ENCODE data around the gene TAAR9.

The TAAR9 gene

DNA sequence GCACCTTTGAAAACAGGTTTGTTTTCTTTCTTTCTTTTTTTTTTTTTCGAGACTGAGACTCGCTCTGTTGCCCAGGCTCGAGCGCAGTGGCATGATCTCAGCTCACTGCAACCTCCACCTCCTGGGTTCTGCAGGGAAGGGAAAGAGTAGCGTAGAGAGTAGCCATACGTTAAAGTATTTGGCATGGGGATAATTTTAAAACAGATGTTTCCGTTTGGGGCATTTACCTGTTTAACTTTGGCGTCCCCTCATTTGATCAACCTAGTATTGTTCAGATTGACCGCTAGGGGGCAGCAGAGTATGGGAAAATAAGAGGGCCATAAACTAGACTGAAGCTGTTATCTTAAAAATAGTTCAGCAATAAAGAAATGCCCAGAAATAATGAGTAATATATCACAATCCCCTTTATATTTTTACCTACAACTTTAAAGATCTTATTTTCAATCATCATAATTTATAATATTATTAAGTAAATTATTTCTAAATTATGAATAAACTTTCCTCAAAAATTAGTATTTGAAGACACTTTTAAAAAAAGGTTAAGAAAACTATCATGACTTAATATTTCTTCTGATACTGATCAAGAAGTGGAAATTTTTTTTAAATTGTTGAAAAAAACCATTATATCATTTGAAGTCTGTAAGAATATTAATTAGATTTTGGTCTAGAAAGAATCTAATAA is 7.6 kb upstream of the TAAR9 start:
- no peak for TF ChIP-seq FOXP2 (optimal IDR thresholded peaks at IDR 0.05; ENCODE audit: borderline replicate concordance, extremely low read depth, extremely low read length, insufficient read depth)
- TF ChIP-seq SIN3A (IDR thresholded peaks at IDR 0.05; ENCODE audit: borderline replicate concordance, insufficient read depth, low read length), result no peak
- TF ChIP-seq POLR2AphosphoS5 (IDR thresholded peaks at IDR 0.05; ENCODE audit: low read depth, low read length), result no peak
- TF ChIP-seq TAF1 (IDR thresholded peaks at IDR 0.05; ENCODE audit: borderline replicate concordance, insufficient read depth, low read length), result no peak
- TF ChIP-seq, protein P1, sequence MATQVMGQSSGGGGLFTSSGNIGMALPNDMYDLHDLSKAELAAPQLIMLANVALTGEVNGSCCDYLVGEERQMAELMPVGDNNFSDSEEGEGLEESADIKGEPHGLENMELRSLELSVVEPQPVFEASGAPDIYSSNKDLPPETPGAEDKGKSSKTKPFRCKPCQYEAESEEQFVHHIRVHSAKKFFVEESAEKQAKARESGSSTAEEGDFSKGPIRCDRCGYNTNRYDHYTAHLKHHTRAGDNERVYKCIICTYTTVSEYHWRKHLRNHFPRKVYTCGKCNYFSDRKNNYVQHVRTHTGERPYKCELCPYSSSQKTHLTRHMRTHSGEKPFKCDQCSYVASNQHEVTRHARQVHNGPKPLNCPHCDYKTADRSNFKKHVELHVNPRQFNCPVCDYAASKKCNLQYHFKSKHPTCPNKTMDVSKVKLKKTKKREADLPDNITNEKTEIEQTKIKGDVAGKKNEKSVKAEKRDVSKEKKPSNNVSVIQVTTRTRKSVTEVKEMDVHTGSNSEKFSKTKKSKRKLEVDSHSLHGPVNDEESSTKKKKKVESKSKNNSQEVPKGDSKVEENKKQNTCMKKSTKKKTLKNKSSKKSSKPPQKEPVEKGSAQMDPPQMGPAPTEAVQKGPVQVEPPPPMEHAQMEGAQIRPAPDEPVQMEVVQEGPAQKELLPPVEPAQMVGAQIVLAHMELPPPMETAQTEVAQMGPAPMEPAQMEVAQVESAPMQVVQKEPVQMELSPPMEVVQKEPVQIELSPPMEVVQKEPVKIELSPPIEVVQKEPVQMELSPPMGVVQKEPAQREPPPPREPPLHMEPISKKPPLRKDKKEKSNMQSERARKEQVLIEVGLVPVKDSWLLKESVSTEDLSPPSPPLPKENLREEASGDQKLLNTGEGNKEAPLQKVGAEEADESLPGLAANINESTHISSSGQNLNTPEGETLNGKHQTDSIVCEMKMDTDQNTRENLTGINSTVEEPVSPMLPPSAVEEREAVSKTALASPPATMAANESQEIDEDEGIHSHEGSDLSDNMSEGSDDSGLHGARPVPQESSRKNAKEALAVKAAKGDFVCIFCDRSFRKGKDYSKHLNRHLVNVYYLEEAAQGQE (IDR thresholded peaks at IDR 0.05; ENCODE audit: insufficient read depth in 1 of 2, low read depth in 2 of 2, low read length in 2 of 2), result no peak

DNA sequence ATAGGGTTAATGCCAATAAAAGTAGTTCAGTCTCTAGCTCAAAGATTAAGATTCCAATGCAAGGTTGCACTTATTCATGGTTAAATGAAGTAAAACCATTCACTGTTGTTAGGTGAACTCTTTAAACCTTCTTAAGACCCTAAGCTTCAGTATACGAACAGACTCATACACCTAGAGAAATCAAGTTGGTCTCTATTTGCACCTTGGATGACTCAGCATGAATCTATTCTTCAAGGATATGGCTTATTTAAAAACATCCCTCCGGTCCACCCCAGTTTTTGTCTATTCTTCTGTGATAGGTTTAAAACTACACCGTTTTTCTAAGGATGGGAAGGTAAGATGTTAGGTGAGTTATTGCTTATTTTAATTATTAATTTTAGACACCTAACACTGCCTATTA is 932 bp upstream of the TAAR9 start:
- TF ChIP-seq, protein P1 (IDR thresholded peaks at IDR 0.05; ENCODE audit: insufficient read depth in 1 of 2, low read depth in 2 of 2, low read length in 2 of 2), result no peak
- TF ChIP-seq SIN3A (IDR thresholded peaks at IDR 0.05; ENCODE audit: borderline replicate concordance, insufficient read depth, low read length), result no peak
- no peak for TF ChIP-seq FOXP2 (optimal IDR thresholded peaks at IDR 0.05; ENCODE audit: borderline replicate concordance, extremely low read depth, extremely low read length, insufficient read depth)
- TF ChIP-seq TAF1 (IDR thresholded peaks at IDR 0.05; ENCODE audit: borderline replicate concordance, insufficient read depth, low read length), result no peak
- no peak for TF ChIP-seq POLR2AphosphoS5 (IDR thresholded peaks at IDR 0.05; ENCODE audit: low read depth, low read length)

DNA sequence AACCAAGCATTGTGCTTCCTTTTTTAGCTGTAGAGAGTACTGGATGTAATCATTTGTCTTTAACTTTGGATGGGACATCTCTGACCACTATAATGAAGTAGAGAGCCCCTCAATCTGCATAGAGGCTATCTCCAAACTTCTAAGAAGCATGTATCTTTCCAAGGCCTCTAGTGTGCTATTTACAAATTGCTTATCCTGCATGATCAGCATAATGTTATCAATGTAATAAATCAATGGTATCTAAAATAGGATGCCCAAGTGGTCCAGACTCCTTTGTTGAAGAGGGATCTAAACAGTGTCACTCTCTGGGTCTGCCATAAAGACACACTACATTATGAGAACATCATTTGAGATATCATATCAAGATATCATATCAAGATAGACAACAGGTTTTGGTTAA is 6.7 kb downstream of the TAAR9 start:
- no peak for TF ChIP-seq FOXP2 (optimal IDR thresholded peaks at IDR 0.05; ENCODE audit: borderline replicate concordance, extremely low read depth, extremely low read length, insufficient read depth)
- TF ChIP-seq TAF1 (IDR thresholded peaks at IDR 0.05; ENCODE audit: borderline replicate concordance, insufficient read depth, low read length), result no peak
- TF ChIP-seq, protein P1 (IDR thresholded peaks at IDR 0.05; ENCODE audit: insufficient read depth in 1 of 2, low read depth in 2 of 2, low read length in 2 of 2), result no peak
- TF ChIP-seq SIN3A (IDR thresholded peaks at IDR 0.05; ENCODE audit: borderline replicate concordance, insufficient read depth, low read length), result no peak

DNA sequence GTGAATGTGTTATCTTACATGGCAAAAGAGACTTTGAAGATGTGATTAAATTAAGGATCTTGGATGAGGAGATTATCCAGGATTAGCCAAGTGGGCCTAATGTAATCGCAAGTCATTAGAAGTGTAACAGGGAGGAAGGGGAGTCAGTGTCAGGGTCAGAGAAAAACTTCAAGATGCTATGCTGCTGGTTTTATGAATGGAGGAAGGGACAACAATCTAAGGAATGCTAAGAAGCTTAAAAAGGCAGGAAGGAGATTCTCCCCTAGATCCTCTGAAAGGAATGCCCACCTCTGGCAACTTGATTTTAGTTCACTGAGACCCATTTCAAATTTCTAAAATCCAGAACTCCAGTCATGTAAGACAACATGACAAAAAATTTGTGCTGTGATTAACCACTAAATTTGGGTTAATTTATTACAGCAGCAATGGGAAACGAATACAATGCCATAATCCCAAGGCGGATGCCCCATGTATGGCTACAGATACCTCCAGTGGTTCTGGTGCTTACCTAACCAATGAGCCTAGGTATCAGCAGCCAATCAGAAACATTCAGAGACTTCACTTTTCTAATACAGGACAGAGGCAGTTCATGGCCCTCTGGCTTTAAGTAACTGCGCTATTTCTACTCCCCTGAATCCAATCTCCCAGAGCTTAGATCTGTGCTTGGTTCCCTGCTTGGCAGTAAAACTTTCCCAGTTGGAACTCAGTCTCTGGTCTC is 10.8 kb downstream of the TAAR9 start:
- TF ChIP-seq SIN3A (IDR thresholded peaks at IDR 0.05; ENCODE audit: borderline replicate concordance, insufficient read depth, low read length), result no peak
- no peak for TF ChIP-seq FOXP2 (optimal IDR thresholded peaks at IDR 0.05; ENCODE audit: borderline replicate concordance, extremely low read depth, extremely low read length, insufficient read depth)
- TF ChIP-seq TAF1 (IDR thresholded peaks at IDR 0.05; ENCODE audit: borderline replicate concordance, insufficient read depth, low read length), result no peak
- TF ChIP-seq, protein P1 (IDR thresholded peaks at IDR 0.05; ENCODE audit: insufficient read depth in 1 of 2, low read depth in 2 of 2, low read length in 2 of 2), result no peak
- TF ChIP-seq POLR2AphosphoS5 (IDR thresholded peaks at IDR 0.05; ENCODE audit: low read depth, low read length), result no peak
